ENCODE data around the gene PIWIL1.

Gene PIWIL1

DNA sequence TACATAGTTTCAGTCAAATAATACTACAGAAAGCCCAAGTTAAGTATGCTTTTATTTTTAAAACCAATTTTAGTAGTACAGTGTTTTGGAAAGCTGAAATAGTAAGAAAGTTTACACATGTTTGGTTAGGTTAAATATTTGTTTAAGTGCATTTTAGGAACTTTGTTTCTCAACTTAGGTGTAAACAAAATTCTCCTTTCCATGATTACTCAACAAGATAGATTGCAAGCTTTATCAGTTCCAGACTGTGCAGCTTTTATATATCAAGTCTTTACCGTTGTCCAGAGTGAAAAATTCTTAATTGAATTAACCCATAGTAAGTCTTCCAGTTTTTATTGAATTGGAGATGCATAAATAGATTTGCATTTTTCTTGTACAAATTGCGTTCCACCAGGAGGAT lies 45.1 kb downstream of the PIWIL1 start:
- TF ChIP-seq CTCF (IDR thresholded peaks at IDR 0.05; ENCODE audit: control insufficient read depth, extremely low read depth, insufficient read depth), result no peak
- no peak for DNase-seq (ENCODE audit: low read depth)
- no peak overlapping the region for H3K4me3 ChIP-seq (ENCODE audit: low read depth, low read length)

GRCh38 chr12:130384234-130384633 lies 46.5 kb downstream of the PIWIL1 start:
- no peak overlapping the region for H3K4me3 ChIP-seq (ENCODE audit: low read depth, low read length)
- no peak for TF ChIP-seq CTCF (IDR thresholded peaks at IDR 0.05; ENCODE audit: control insufficient read depth, extremely low read depth, insufficient read depth)
- DNase-seq (ENCODE audit: low read depth), result no peak

GRCh38 chr12:130385193-130385592 lies 47.5 kb downstream of the PIWIL1 start:
- DNase-seq (ENCODE audit: low read depth), result no peak
- no peak for TF ChIP-seq CTCF (IDR thresholded peaks at IDR 0.05; ENCODE audit: control insufficient read depth, extremely low read depth, insufficient read depth)
- no peak overlapping the region for H3K4me3 ChIP-seq (ENCODE audit: low read depth, low read length)

DNA sequence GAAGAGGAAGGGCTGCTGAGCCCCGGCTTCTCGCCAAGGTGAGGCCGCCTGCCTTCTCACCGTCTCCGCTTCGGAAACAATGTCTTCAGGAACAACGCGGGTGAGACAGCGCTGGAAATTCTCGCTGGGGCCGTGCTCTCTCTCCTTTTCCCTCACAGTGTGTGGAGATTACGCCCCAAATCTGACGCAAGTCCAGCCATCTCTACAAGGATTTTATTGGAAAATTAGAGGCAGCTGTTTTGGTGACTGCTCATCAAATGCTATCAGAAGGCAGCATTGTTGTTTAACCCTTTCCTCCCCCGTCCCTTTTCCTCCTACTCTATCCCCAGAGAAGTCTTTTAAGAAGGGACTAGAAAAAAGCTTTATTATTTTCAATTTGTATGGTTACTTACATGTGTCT lies 53.5 kb downstream of the PIWIL1 start:
- no peak for TF ChIP-seq CTCF (IDR thresholded peaks at IDR 0.05; ENCODE audit: control insufficient read depth, extremely low read depth, insufficient read depth)
- H3K4me3 ChIP-seq (ENCODE audit: low read depth, low read length), result no peak overlapping the region
- no peak for DNase-seq (ENCODE audit: low read depth)

DNA sequence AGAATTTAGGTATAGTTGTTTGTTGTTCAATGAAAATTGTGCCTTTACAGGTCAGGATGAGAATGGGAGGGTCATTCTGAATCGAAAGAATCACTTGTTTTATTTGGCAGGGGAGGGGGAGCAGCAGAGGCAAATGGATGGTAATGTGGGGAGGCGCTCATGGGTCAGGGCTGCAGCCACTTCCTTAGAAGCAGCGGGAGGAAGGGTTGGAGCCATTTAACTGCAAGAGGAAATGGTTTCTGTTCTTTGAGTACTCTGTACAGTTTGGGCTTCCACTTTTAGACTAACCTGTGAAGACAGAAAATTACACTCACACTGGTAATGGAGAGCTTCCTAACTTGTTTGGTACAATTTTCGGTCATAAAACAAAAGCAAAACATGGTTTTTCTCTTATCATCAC lies 57.2 kb downstream of the PIWIL1 start:
- DNase-seq (ENCODE audit: low read depth), result no peak
- no peak overlapping the region for H3K4me3 ChIP-seq (ENCODE audit: low read depth, low read length)
- no peak for TF ChIP-seq CTCF (IDR thresholded peaks at IDR 0.05; ENCODE audit: control insufficient read depth, extremely low read depth, insufficient read depth)

GRCh38 chr12:130396667-130397066 lies 59.0 kb downstream of the PIWIL1 start:
- no peak for DNase-seq (ENCODE audit: low read depth)
- no peak for TF ChIP-seq CTCF (IDR thresholded peaks at IDR 0.05; ENCODE audit: control insufficient read depth, extremely low read depth, insufficient read depth)
- H3K4me3 ChIP-seq (ENCODE audit: low read depth, low read length), result no peak overlapping the region

DNA sequence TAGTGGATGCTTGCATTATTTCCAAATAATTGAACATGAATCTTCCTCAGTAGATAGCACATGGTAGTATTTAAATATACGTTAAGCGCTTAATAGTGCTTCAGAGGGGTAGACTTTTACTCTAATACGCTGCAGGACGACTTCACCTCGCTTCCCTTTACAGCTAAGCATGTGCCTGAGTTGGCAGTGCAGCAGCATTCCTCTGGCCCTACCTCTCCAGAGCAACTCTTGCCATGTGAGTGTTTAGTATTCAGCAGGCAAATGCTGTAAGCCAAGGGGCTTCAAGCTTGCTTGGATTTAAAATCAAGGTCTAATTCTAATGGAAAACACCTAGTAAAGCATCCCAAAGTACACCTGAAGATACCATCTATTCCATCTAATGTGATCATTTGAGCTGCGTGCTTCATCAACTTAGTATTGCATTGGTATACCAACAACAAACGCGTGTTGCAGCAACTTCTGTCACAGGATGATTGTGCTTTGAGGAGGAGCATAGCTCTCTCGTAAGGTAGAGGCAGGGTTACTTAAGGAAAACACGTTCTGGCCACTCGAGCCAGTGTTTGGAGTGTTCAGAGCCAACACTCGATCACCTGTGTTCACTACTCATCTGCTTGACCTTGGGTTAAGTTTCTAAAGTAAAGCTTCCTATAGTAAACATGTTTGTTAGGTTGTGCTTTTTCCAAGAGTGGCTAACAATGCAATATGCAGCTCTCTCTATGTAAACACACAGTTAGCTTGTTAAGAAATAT lies 60.6 kb downstream of the PIWIL1 start:
- TF ChIP-seq CTCF (IDR thresholded peaks at IDR 0.05; ENCODE audit: control insufficient read depth, extremely low read depth, insufficient read depth), result no peak
- H3K4me3 ChIP-seq (ENCODE audit: low read depth, low read length), result no peak overlapping the region
- peak; percentile 76 for DNase-seq (ENCODE audit: low read depth)
